BLaER1 (cell line): ENCODE results near the gene MYO10.
"Not testable (repeated sequence)": the region's sequence is repeated elsewhere in the genome, so short reads cannot be mapped to it uniquely, and the experiment has no call there.

Experiments
- H3K27ac ChIP-seq: shearing (Covaris generic); formaldehyde crosslinking; 2 replicates; pipeline ENCODE4 v1.8.1; 2022
- H3K27me3 ChIP-seq: shearing (Covaris generic); formaldehyde crosslinking; 2 replicates; pipeline ENCODE4 v1.8.1; 2022
- H3K36me3 ChIP-seq: shearing (Covaris generic); formaldehyde crosslinking; 2 replicates; pipeline ENCODE4 v1.8.1; 2022
- H3K4me1 ChIP-seq: shearing (Covaris generic); formaldehyde crosslinking; 2 replicates; pipeline ENCODE4 v1.8.1; 2022
- H3K4me2 ChIP-seq: shearing (Covaris generic); formaldehyde crosslinking; 2 replicates; pipeline ENCODE4 v1.8.1; 2022
- H3K4me3 ChIP-seq: shearing (Covaris generic); formaldehyde crosslinking; 2 replicates; pipeline ENCODE4 v1.8.1; 2022
- H3K9ac ChIP-seq: shearing (Covaris generic); formaldehyde crosslinking; 2 replicates; pipeline ENCODE4 v1.8.1; 2022
- H3K9me3 ChIP-seq: shearing (Covaris generic); formaldehyde crosslinking; 2 replicates; pipeline ENCODE4 v1.8.1; 2022
- H4K20me1 ChIP-seq: shearing (Covaris generic); formaldehyde crosslinking; 2 replicates; pipeline ENCODE4 v1.8.1; 2022
- Cebpa-rat ChIP-seq: shearing (Covaris generic); IDR thresholded peaks from 2 replicates; pipeline ENCODE4 v1.8.1; 2022

Gene MYO10

GRCh38 chr5:16661713-16662112, 274.4 kb downstream of the MYO10 start:
- Histone ChIP-seq H3K9me3 (peaks cover 5% of the 10 kb centered on the region; the same call in 1 of the 2 replicates), H3K4me1 (peaks cover 34% of the 10 kb centered on the region), H3K4me2 (no peak overlapping the region), H3K27ac (no peak overlapping the region), H3K36me3 (no peaks in the 10 kb centered on the region), H3K4me3 (no peak overlapping the region), H3K27me3 (no peaks in the 10 kb centered on the region), H4K20me1 (no peaks in the 10 kb centered on the region), H3K9ac (no peak overlapping the region)
- TF ChIP-seq Cebpa-rat, result no peak

GRCh38 chr5:16660982-16661381, 275.1 kb downstream of the MYO10 start:
- Histone ChIP-seq H3K4me1 (peaks cover 26% of the 10 kb centered on the region), H3K4me2 (no peak overlapping the region), H4K20me1 (no peaks in the 10 kb centered on the region), H3K27me3 (no peaks in the 10 kb centered on the region), H3K4me3 (no peak overlapping the region), H3K36me3 (no peaks in the 10 kb centered on the region), H3K27ac (no peak overlapping the region), H3K9ac (no peak overlapping the region), H3K9me3 (peaks cover 5% of the 10 kb centered on the region; the same call in 1 of the 2 replicates)
- no peak for TF ChIP-seq Cebpa-rat

GRCh38 chr5:16659536-16659935, 276.6 kb downstream of the MYO10 start:
- H3K4me1 ChIP-seq, result peaks cover 12% of the 10 kb centered on the region
- TF ChIP-seq Cebpa-rat, result no peak
- H3K4me2 ChIP-seq, result no peak overlapping the region
- H3K27ac ChIP-seq, result no peak overlapping the region
- no peak overlapping the region for H3K9ac ChIP-seq
- no peaks in the 10 kb centered on the region for H3K36me3 ChIP-seq
- H4K20me1 ChIP-seq, result no peaks in the 10 kb centered on the region
- no peak overlapping the region for H3K4me3 ChIP-seq
- peaks cover 5% of the 10 kb centered on the region; the same call in 1 of the 2 replicates for H3K9me3 ChIP-seq
- no peaks in the 10 kb centered on the region for H3K27me3 ChIP-seq

GRCh38 chr5:16656561-16657191, 279.4 kb downstream of the MYO10 start:
- no peaks in the 10 kb centered on the region for H3K27me3 ChIP-seq
- H4K20me1 ChIP-seq, result no peaks in the 10 kb centered on the region
- H3K4me2 ChIP-seq, result no peak overlapping the region
- TF ChIP-seq Cebpa-rat, result no peak
- no peak overlapping the region for H3K27ac ChIP-seq
- peaks cover 5% of the 10 kb centered on the region; the same call in 1 of the 2 replicates for H3K9me3 ChIP-seq
- H3K4me1 ChIP-seq, result no peaks in the 10 kb centered on the region
- H3K9ac ChIP-seq, result no peak overlapping the region
- no peak overlapping the region for H3K4me3 ChIP-seq
- no peaks in the 10 kb centered on the region for H3K36me3 ChIP-seq

GRCh38 chr5:16654647-16655334, 281.3 kb downstream of the MYO10 start:
- no peak overlapping the region for H3K4me2 ChIP-seq
- no peaks in the 10 kb centered on the region for H3K27me3 ChIP-seq
- TF ChIP-seq Cebpa-rat, result no peak
- no peaks in the 10 kb centered on the region for H3K4me1 ChIP-seq
- H3K9ac ChIP-seq, result no peak overlapping the region
- H3K4me3 ChIP-seq, result no peak overlapping the region
- H3K36me3 ChIP-seq, result no peaks in the 10 kb centered on the region
- H3K27ac ChIP-seq, result no peak overlapping the region
- H3K9me3 ChIP-seq, result peaks cover 5% of the 10 kb centered on the region; the same call in 1 of the 2 replicates
- H4K20me1 ChIP-seq, result no peaks in the 10 kb centered on the region

- H3K27me3 ChIP-seq, H3K27ac ChIP-seq, H3K9me3 ChIP-seq, H3K4me2 ChIP-seq, H3K9ac ChIP-seq, H3K36me3 ChIP-seq, H3K4me3 ChIP-seq, H3K4me1 ChIP-seq, H4K20me1 ChIP-seq: not testable (repeated sequence)
Observed at GRCh38 chr5:16648739-16649138, 287.3 kb downstream of the MYO10 start.

GRCh38 chr5:16644301-16644889, 291.7 kb downstream of the MYO10 start:
- no peaks in the 10 kb centered on the region for H3K9me3 ChIP-seq
- H4K20me1 ChIP-seq, result no peaks in the 10 kb centered on the region
- no peak overlapping the region for H3K27ac ChIP-seq
- no peaks in the 10 kb centered on the region for H3K36me3 ChIP-seq
- no peaks in the 10 kb centered on the region for H3K27me3 ChIP-seq
- TF ChIP-seq Cebpa-rat, result no peak
- no peaks in the 10 kb centered on the region for H3K4me1 ChIP-seq
- no peak overlapping the region for H3K9ac ChIP-seq
- H3K4me3 ChIP-seq, result no peak overlapping the region
- H3K4me2 ChIP-seq, result no peak overlapping the region

- no peaks in the 10 kb centered on the region for H4K20me1 ChIP-seq
- H3K27me3 ChIP-seq, result no peaks in the 10 kb centered on the region
- no peak overlapping the region for H3K27ac ChIP-seq
- H3K9ac ChIP-seq, result no peak overlapping the region
- H3K9me3 ChIP-seq, result peaks cover 10% of the 10 kb centered on the region; the same call in 1 of the 2 replicates
- TF ChIP-seq Cebpa-rat, result no peak
- no peak overlapping the region for H3K4me3 ChIP-seq
- H3K36me3 ChIP-seq, result no peaks in the 10 kb centered on the region
- H3K4me1 ChIP-seq, result no peaks in the 10 kb centered on the region
- H3K4me2 ChIP-seq, result no peak overlapping the region
Observed at GRCh38 chr5:16642867-16643266, 293.2 kb downstream of the MYO10 start.

- Histone ChIP-seq H3K27me3 (no peaks in the 10 kb centered on the region), H3K9me3 (peaks cover 11% of the 10 kb centered on the region; the same call in 1 of the 2 replicates), H3K4me2 (no peak overlapping the region)
Observed at GRCh38 chr5:16639206-16639605, 296.9 kb downstream of the MYO10 start.

GRCh38 chr5:16628376-16628775, 307.7 kb downstream of the MYO10 start:
- H3K9me3 ChIP-seq, result no peaks in the 10 kb centered on the region
- H3K4me3 ChIP-seq, result no peak overlapping the region
- no peaks in the 10 kb centered on the region for H3K36me3 ChIP-seq
- no peaks in the 10 kb centered on the region for H4K20me1 ChIP-seq
- no peak overlapping the region for H3K27ac ChIP-seq
- H3K9ac ChIP-seq, result no peak overlapping the region
- no peak for TF ChIP-seq Cebpa-rat
- peaks cover 45% of the 10 kb centered on the region for H3K4me1 ChIP-seq
- H3K4me2 ChIP-seq, result no peak overlapping the region
- no peaks in the 10 kb centered on the region for H3K27me3 ChIP-seq

More at GRCh38 chr5:16639206-16639605, 296.9 kb downstream of the MYO10 start:
- TF ChIP-seq Cebpa-rat, result peak; percentile 25; the same call in 1 of the 2 replicates
- Histone ChIP-seq H3K4me3 (no peak overlapping the region), H3K9ac (no peak overlapping the region), H3K4me1 (no peaks in the 10 kb centered on the region), H3K36me3 (no peaks in the 10 kb centered on the region), H3K27ac (no peak overlapping the region), H4K20me1 (no peaks in the 10 kb centered on the region)
